Umbilical cord (tissue), 2 donors: ENCODE data around the gene POGLUT2. TPM values are rescaled to one million over a fixed set of nuclear protein-coding genes. Genes with fewer than 3 reads are reported as not detected.
"Not testable (repeated sequence)": the region's sequence is repeated elsewhere in the genome, so short reads cannot be mapped to it uniquely, and the experiment has no call there.

ENCODE experiments used
- DNase-seq: peaks from one replicate; pipeline ENCODE4 v3.0.0-alpha.2; 2015; ENCODE audit warnings: low spot score
- total RNA-seq: library from RNA; depleted of rRNA; stranded (reverse); fragments of >200 nt; gene quantifications from one replicate; pipeline ENCODE4 v1.2.3, GENCODE V29; 2014; ENCODE audit warnings: low replicate concordance; ENCODE audit not compliant: insufficient read depth

POGLUT2 gene
- total RNA-seq, 1 donor from 2014 or later: 86.9 TPM

DNA sequence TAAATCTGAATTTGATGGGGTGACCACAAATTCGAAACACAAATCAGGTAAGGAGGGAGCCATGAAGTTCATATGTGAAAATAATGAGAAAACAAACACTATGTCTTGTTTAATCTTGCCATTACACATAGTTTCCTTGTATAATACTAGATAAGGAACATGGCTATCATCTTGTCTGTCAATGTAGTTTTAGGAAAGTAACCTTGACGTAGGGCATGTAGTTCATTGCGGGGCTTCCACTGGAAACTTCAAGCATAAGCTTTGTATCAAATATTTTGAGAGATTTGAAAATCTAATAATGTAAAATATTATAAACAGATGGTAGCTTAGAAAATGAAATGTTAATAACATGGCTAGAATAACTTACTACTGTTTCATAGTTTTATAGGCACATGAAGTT, 8.9 kb upstream of the POGLUT2 start:
- DNase-seq: no peak

DNA sequence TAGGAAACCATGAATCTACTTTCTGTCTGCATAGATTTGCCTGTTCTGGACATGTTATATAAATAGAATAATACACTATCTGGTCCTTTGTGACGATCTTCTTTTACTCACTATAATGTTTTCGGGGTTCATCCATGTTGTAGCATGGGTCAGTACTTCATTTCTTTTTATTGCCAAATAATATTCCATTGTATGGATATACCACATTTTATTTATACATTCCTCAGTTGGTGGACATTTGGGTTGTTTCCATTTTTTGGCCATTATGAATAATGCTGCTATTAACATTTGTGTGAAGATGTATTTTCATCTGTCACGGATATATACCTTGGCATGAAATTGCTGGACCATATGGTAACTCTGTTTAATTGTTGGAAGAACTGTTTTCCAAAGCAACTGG, 6.9 kb upstream of the POGLUT2 start:
- DNase-seq: no peak

- peak; percentile 87 for DNase-seq
These were observed 1.6 kb upstream of the POGLUT2 start for GRCh38 chr13:102800145-102801041.

DNA sequence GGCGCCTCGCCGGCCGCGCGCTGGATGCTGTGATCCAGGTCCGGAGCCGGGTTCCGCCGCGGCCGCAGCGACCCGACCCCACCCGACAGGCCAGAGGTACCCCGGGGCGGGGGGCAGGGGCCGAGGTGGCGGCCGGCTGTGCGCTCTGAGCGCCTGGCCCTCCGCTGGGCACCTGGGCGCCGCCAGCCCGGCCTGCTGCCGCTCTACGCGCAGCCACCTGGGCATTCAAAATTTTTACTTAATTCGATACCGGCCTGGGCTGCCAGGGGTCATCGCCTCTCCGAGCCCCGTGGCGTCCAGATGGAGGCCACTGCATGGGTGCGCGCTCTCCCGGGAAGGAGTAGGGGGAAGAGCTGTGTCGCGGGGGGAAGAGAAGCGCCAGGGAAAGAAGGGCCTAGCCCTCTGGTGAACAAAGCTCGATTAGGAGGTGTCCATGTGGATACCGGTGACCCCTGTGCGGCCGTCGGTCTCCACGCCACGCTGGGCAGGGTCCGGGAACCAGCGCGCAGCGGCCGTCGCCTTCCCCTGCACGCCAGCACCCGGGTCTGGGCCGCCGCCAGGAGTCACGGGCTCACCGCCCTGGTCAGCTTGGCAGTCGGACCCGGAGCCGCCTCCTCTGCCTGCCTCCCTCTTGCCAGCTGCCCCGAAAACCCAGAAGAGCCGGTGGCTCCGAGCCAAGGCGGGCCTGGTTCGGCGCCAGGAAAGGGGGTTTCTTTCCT, 809 bp upstream of the POGLUT2 start:
- DNase-seq: peak; percentile 5

DNA sequence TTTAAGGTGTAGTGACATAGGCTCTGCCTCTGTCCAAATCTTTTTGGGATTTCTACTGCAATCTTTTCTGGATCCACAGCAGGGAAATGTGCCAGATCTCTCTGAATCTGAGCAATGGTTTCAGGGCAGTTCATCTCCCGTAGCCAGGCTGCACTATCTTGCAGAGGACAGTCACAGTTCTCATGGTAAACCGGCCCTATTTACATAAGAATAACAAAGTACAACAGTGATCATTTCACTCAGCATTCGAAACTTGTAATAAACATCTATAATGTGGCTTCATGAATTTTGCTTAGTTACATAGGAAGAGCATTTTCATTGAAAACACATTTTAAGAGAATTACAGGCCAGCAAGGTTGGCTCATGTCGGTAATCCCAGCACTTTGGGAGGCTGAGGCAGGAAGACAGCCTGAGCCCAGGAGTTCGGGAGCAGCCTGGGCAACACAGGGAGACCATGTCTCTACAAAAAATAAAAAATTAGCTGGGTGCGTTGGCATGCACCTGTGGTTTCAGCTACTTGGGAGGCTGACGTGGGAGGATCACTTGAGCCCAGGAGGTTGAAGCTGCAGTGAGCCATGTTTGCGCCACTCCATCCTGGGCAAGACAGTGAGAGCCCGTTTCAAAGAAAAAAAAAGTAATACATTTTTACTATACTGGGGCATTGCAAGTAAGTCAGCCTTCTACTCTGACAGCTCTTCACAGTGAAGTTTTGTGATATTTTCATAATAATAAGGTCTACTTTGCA, 5.0 kb downstream of the POGLUT2 start:
- no peak for DNase-seq

DNA sequence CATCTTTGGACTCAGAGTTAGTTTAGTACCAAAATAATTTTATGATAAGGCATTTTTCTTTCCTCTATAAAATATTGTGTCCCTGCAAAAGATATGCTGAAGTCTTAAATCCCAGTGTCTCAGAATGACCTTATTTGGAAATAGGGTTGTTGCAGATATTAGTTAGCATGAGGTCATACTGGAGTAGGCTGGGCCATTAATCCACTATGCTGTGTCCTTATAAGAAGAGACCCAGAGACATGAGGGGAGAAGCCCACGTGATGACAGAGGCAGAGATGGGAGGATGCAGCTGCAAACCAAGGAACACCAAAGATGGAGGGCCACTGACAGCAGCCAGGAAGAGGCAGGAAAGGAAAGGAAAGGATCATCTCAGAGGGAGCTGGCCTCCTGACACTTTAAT, 6.4 kb downstream of the POGLUT2 start:
- DNase-seq: no peak

DNA sequence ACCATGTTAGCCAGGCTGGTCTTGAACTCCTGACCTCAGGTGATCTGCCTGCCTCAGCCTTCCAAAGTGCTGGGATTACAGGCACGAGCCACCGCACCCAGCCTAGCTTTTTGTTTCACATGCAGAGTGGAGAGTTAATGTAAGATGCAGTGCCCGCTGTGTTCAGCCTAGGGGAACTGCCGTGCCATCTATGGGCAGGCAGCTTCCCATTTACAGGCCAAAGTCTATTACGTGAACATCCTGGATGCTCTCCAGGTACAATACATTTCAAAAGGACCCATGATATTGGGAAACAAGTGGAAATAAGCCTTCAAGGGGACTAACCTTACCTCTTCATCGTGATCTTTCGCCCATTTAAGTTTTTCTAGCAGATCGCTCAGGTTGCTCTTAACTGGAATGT, 10.1 kb downstream of the POGLUT2 start:
- no peak for DNase-seq

DNA sequence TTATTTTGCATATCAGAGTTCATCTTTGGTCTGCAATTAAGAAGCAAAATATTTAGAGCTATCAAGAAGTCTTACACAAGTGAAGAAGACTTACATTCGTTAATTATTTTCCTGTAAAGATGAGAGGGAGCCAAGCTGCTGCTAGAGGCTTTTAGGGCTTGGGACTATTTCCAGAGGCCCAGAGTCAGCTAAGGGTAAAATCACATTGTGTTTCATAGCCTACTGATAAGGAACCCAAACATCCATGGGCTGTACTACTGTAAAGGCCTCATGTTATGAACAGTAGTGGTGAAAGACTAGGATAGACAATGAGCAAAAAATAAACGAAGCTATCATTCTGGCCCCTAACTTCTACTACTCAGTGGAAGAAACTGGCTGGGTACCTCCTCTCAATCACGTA, 14.3 kb downstream of the POGLUT2 start:
- no peak for DNase-seq

DNA sequence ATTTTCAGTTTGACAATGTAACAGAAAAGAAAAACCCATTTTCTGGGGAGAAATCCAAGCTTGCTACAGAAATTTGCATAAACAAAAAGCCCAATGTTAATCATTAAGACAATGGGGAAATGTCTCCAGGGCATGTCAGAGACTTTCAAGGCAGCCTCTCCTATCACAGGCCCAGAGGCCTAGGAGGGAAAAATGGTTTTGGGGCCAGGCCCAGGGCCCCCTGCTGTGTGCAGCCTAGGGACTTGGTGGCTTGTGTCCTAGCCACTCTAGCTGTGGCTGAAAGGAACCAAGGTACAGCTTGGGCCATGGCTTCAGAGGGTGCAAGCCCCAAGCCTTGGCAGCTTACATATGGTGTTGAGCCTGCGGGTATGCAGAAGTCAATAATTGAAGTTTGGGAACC, 17.2 kb downstream of the POGLUT2 start:
- DNase-seq: no peak

- DNase-seq: not testable (repeated sequence)
These were observed 18.1 kb downstream of the POGLUT2 start for GRCh38 chr13:102780656-102781055.

DNA sequence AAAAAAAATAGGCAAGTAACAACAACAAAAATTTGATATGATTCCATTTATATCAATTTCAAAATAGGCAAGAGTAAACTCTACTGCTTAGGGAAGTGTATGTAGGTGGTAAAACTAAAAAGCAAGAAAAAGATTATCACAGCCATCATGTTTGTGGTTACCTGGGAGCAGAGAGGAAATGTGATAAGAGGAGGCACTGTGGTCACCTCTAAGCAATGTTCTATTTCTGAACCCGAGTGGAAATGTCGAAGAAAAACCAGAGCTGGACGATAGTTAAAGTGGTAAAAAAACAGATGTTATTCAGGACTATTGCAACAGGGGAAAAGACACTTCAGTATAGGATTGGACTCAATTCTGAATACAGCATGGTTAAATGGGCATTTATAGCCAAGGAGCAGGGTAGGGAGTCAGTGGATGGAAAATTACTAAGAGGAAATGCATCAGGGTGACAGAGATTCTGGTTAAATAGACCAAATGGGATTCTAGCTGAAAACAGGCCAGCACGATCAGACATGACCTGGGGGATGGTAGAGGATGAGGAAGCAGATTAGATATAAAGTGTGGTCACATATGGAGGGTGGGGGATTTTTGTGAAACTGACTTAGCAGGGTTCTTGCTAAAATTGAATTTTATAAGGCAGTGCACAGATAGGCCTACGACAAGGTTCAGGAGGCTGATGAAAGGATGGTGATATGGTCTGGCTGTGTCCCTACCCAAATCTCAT, 19.2 kb downstream of the POGLUT2 start:
- DNase-seq: no peak

- no peak for DNase-seq
These were observed 21.0 kb downstream of the POGLUT2 start for GRCh38 chr13:102777736-102778135.

- no peak for DNase-seq
These were observed 22.5 kb downstream of the POGLUT2 start for GRCh38 chr13:102776271-102776670.

- no peak for DNase-seq
These were observed 23.9 kb downstream of the POGLUT2 start for GRCh38 chr13:102774591-102775520.

DNA sequence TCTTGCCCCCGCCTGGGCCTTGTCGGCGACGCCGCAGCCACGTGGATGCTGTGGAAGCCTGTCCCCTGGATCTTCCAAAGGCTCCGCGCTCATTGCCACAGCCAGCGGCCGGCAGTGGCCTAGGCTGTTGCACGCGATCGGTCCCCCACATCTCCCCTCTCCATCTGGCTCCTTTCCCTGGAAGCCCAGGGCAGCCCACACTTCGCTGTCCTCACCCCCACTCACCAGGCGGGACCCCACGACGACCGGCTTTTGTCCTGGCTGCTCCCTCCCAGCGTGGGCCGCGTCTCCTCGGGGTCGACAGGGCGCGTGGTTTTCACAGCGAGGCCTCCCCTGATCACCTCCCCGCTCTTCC, 24.6 kb downstream of the POGLUT2 start:
- no peak for DNase-seq

DNA sequence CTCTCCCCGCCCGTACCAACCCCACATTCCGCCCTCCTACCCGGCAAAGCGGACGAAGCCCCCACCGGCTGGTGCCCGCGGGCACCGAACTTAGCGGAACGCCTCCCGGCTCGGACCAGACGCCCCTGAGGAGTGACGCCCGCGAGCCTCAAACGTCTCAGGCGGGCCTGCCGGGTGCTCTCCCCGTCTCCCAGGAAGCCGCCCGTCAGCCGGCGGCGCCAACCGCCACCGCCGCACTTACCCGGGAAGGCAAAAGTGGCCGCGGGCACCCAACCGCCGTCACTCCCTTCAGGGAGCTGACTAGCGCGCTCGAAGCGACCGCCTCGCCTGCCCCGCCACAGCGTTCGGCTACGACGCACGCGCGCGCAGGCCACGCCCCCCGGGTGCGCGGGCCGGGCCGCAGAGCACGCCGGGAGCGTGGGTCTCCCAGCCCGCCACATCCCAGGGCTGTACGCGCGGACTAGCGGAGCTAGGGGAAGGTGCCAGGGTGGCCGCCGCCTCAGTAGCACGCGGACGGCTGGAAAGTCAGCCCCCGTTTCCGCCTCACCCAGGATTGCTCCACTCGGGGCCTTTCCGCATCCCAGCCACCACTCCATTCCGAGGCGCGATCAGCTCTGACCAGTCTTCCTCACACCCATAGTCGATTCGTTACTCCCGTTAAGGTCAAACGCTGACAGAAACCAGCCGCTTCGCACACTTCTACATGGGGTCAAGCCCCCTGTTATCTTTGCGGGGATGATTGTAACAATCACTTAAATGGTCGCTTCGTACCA, 25.1 kb downstream of the POGLUT2 start, which contains the start of gene TEX30:
Gene TEX30, minus strand, starts transcription at position 346 of the 773 bp plus-strand sequence. CDS start 3,760 bp downstream, outside the sequence.
- DNase-seq: peak; percentile 89

DNA sequence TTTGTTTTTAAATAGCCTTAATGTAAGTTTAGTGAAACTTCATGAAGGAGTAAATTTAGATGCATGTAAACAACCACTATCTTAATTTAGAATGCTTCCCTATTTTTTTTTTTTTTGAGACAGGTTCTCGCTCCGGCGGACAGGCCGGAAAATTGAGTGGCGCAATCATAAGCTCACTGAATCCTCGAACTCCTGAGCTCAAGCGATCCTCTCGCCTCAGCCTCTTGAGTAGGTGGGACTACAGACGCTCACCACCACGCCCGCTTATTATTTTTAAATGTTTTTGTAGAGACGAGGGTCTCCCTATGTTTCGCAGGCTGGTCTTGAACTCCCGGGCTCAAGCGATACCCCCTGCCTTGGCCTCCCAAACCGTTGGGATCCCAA, 26.7 kb downstream of the POGLUT2 start:
- DNase-seq: no peak

- no peak for DNase-seq
These were observed 27.3 kb downstream of the POGLUT2 start for GRCh38 chr13:102771298-102772041.

- DNase-seq: no peak
These were observed 28.3 kb downstream of the POGLUT2 start for GRCh38 chr13:102770435-102770834.
